ENCODE data around the gene RIPOR2. TPM values are rescaled to one million over a fixed set of nuclear protein-coding genes. Genes with fewer than 3 reads are reported as not detected.
A peak's percentile ranks its signal among the peaks of the same experiment; 100 is the strongest.
"Not testable (repeated sequence)": the region's sequence is repeated elsewhere in the genome, so short reads cannot be mapped to it uniquely, and the experiment has no call there.

The RIPOR2 gene
- total RNA-seq, 1 donor from 2014 or later = 38.0 TPM

GRCh38 chr6:24879351-24879750 is 56.4 kb downstream of the RIPOR2 start:
- TF ChIP-seq CTCF (IDR thresholded peaks at IDR 0.05) = no peak
- DNase-seq (no peak), ATAC-seq (no peak)
- Histone ChIP-seq H3K9me3 (no peaks in the 10 kb centered on the region), H3K4me3 (no peak overlapping the region), H3K27me3 (ENCODE audit: low read depth) (no peaks in the 10 kb centered on the region), H3K27ac (no peak overlapping the region), H3K4me1 (no peaks in the 10 kb centered on the region), H3K36me3 (no peaks in the 10 kb centered on the region)
- intact Hi-C loops (cut with DNase I) = no loop called here

- H3K36me3 ChIP-seq; H3K27me3 ChIP-seq (ENCODE audit: low read depth); DNase-seq; H3K9me3 ChIP-seq; ATAC-seq; H3K4me3 ChIP-seq; intact Hi-C loops (cut with DNase I); H3K4me1 ChIP-seq; H3K27ac ChIP-seq: not testable (repeated sequence)
These were observed 58.0 kb downstream of the RIPOR2 start for GRCh38 chr6:24877747-24878146.

GRCh38 chr6:24876499-24877465 is 59.0 kb downstream of the RIPOR2 start:
- Histone ChIP-seq H3K4me3 (no peak overlapping the region), H3K9me3 (no peaks in the 10 kb centered on the region), H3K27ac (no peak overlapping the region), H3K36me3 (peaks cover 18% of the 10 kb centered on the region), H3K4me1 (no peaks in the 10 kb centered on the region), H3K27me3 (ENCODE audit: low read depth) (no peaks in the 10 kb centered on the region)
- DNase-seq = no peak
- intact Hi-C loops (cut with DNase I) = no loop called here
- peak; percentile 67 to 82 for ATAC-seq
- no peak for TF ChIP-seq CTCF (IDR thresholded peaks at IDR 0.05)

- Histone ChIP-seq H3K27ac (no peak overlapping the region), H3K9me3 (no peaks in the 10 kb centered on the region), H3K4me1 (no peaks in the 10 kb centered on the region), H3K27me3 (ENCODE audit: low read depth) (no peaks in the 10 kb centered on the region), H3K36me3 (peaks cover 25% of the 10 kb centered on the region), H3K4me3 (no peak overlapping the region)
- intact Hi-C loops (cut with DNase I) = no loop called here
- DNase-seq (no peak), ATAC-seq (no peak)
- no peak for TF ChIP-seq CTCF (IDR thresholded peaks at IDR 0.05)
These were observed 60.2 kb downstream of the RIPOR2 start for GRCh38 chr6:24875534-24875901.

GRCh38 chr6:24874776-24875533 is 60.8 kb downstream of the RIPOR2 start:
- DNase-seq (no peak), ATAC-seq (no peak)
- Histone ChIP-seq H3K27me3 (ENCODE audit: low read depth) (no peaks in the 10 kb centered on the region), H3K4me1 (no peaks in the 10 kb centered on the region), H3K4me3 (no peak overlapping the region), H3K27ac (no peak overlapping the region), H3K9me3 (no peaks in the 10 kb centered on the region), H3K36me3 (peaks cover 25% of the 10 kb centered on the region)
- intact Hi-C loops (cut with DNase I) = no loop called here
- no peak for TF ChIP-seq CTCF (IDR thresholded peaks at IDR 0.05)

- ATAC-seq = no peak
These were observed 61.6 kb downstream of the RIPOR2 start for GRCh38 chr6:24874128-24874527.

More at GRCh38 chr6:24874128-24874527, 61.6 kb downstream of the RIPOR2 start:
- Histone ChIP-seq H3K9me3 (no peaks in the 10 kb centered on the region), H3K27ac (no peak overlapping the region), H3K4me1 (no peaks in the 10 kb centered on the region), H3K27me3 (ENCODE audit: low read depth) (no peaks in the 10 kb centered on the region), H3K36me3 (peaks cover 25% of the 10 kb centered on the region), H3K4me3 (no peak overlapping the region)
- TF ChIP-seq CTCF (IDR thresholded peaks at IDR 0.05) = no peak
- DNase-seq = no peak
- intact Hi-C loops (cut with DNase I) = no loop called here

Measured in lower lobe of right lung (tissue), 2 donors.